ENCODE measurements around the gene HOXC12.

- TF ChIP-seq, protein P1, sequence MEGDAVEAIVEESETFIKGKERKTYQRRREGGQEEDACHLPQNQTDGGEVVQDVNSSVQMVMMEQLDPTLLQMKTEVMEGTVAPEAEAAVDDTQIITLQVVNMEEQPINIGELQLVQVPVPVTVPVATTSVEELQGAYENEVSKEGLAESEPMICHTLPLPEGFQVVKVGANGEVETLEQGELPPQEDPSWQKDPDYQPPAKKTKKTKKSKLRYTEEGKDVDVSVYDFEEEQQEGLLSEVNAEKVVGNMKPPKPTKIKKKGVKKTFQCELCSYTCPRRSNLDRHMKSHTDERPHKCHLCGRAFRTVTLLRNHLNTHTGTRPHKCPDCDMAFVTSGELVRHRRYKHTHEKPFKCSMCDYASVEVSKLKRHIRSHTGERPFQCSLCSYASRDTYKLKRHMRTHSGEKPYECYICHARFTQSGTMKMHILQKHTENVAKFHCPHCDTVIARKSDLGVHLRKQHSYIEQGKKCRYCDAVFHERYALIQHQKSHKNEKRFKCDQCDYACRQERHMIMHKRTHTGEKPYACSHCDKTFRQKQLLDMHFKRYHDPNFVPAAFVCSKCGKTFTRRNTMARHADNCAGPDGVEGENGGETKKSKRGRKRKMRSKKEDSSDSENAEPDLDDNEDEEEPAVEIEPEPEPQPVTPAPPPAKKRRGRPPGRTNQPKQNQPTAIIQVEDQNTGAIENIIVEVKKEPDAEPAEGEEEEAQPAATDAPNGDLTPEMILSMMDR (IDR thresholded peaks at IDR 0.05), result peak; percentile 76
- TF ChIP-seq POLR2AphosphoS5 (IDR thresholded peaks at IDR 0.05; ENCODE audit: low read depth, low read length), result no peak
- TF ChIP-seq, protein P2, sequence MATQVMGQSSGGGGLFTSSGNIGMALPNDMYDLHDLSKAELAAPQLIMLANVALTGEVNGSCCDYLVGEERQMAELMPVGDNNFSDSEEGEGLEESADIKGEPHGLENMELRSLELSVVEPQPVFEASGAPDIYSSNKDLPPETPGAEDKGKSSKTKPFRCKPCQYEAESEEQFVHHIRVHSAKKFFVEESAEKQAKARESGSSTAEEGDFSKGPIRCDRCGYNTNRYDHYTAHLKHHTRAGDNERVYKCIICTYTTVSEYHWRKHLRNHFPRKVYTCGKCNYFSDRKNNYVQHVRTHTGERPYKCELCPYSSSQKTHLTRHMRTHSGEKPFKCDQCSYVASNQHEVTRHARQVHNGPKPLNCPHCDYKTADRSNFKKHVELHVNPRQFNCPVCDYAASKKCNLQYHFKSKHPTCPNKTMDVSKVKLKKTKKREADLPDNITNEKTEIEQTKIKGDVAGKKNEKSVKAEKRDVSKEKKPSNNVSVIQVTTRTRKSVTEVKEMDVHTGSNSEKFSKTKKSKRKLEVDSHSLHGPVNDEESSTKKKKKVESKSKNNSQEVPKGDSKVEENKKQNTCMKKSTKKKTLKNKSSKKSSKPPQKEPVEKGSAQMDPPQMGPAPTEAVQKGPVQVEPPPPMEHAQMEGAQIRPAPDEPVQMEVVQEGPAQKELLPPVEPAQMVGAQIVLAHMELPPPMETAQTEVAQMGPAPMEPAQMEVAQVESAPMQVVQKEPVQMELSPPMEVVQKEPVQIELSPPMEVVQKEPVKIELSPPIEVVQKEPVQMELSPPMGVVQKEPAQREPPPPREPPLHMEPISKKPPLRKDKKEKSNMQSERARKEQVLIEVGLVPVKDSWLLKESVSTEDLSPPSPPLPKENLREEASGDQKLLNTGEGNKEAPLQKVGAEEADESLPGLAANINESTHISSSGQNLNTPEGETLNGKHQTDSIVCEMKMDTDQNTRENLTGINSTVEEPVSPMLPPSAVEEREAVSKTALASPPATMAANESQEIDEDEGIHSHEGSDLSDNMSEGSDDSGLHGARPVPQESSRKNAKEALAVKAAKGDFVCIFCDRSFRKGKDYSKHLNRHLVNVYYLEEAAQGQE (IDR thresholded peaks at IDR 0.05; ENCODE audit: insufficient read depth in 1 of 2, low read depth in 2 of 2, low read length in 1 of 2), result no peak
- TF ChIP-seq SIN3A (IDR thresholded peaks at IDR 0.05; ENCODE audit: borderline replicate concordance, insufficient read depth, low read depth, low read length), result no peak
Observed at GRCh38 chr12:53948650-53949593, 5.8 kb upstream of the HOXC12 start.

Data from Panc1 (cell line).